NCI-H1694 (cell line): Measurements from ENCODE around the gene WDR12.
"Not testable (repeated sequence)": the region's sequence is repeated elsewhere in the genome, so short reads cannot be mapped to it uniquely, and the experiment has no call there.

ENCODE experiments used
- DNase-seq: peaks from one replicate; lab custom pipeline; 2025; lab: John Stamatoyannopoulos, UW

Gene WDR12

DNA sequence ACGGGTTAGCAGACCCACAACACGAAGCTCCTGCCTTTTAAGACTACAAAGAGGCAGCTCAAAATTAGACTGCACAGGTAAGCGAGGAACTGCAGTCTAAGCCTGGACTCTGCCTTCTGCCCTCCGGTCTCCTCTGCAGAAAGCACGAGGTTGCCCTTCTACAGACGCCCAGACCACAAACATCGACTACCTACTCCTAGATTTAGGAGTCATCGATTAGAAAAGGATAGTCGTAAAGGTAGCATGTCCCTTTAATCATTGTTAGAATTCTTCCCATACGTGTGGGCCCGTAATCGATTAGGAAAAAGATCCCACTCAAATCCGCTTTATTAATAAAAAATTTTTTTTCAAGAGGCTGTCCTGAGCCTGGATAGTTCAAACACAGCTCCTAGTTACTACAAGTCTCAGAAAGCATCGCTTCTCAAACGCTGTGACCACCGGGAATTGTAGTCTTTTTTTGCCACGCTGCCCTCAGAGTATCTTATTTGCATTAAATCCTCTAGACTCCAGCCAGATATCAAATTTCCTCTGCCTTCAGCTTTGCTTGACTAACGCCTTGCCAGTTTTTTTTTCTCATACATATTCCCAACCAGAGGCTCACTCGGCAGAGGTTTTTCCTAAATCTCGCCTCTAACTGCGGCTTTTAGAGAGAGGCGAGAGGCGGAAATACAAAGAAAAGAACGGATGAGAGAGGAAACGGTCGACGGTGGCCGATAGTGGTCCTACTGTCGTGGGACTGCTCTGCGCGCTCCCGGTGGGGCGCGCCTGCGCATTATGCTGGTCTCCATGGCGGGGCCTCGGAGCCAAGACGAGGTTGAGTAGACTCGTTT lies at the start of gene WDR12, which contains the start of gene CARF:
WDR12 (minus strand) TSS at position 162 of the 830 bp plus-strand sequence. CDS start 197 bp downstream, outside the sequence.
CARF (plus strand) TSS at position 764 of the 830 bp plus-strand sequence. CDS start 29,628 bp downstream, outside the sequence.
- peak; percentile 94 for DNase-seq

DNA sequence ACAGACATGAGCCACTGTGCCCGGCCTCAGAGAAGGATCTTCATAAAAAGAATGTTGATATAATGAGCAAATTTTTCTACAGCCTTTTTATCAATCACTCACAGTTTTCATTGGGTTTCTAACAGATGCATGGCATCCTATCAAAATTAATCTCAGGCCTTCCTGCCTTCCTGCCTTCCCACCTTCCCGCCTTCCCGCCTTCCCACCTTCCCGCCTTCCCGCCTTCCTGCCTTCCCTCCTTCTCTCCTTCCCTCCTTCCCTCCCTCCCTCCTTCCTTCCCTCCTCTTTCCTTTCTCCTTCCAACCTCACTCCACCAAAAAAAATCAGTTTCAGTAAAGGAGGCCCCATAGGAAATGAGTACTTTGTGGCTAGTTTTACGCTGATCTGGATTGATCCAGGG lies 49.1 kb upstream of the WDR12 start:
- DNase-seq: no peak

DNA sequence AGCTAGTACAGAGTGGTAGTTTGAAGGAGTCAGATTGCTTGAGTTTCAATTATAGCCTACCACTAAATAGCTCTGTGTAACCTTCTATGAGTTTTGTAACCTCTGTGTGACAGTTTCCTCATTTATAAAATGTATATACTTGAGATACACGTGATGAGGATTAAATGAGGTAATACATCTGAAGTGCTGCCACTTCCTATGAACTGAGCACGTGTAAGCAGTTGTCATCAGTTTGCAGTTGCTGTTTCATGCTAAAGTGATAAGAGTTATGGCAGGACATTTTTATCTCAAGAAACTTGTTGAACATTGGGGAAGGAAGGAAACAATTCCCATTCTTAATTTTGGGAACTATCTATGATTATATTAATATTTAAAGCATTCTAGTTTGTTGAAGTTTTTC lies 39.1 kb upstream of the WDR12 start:
- no peak for DNase-seq

DNA sequence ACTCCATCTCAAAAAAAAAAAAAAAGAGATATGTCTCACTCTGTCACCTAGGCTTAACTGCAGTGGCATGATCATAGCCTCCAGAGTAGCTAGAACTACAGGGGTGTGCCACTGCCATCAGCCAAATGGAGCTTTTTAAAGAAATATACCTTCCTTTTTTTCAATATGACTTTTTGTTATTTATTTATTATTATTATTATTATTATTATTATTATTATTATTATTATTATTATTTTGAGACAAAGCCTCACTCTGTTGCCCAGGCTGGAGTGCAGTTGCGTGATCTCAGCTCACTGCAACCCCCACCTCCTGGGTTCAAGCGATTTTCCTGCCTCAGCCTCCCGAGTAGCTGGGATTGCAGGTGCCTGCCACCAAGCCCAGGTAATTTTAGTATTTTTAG lies 37.9 kb upstream of the WDR12 start:
- not testable (repeated sequence) for DNase-seq

DNA sequence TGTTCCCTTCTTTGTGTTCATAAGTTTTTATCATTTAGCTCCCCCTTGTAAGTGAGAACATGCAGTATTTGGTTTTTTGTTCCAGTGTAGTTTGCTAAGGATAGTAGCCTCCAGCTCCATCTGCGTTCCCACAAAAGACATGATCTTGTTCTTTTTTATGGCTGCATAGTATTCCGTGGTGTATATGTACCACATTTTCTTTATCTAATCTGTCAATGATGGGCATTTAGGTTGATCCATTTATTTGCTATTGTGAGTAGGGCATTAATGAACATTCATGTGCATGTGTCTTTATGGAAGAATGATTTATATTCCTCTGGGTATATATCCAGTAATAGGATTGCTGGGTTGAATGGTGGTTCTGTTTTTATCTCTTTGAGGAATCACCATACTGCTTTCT lies 34.0 kb upstream of the WDR12 start:
- no peak for DNase-seq

DNA sequence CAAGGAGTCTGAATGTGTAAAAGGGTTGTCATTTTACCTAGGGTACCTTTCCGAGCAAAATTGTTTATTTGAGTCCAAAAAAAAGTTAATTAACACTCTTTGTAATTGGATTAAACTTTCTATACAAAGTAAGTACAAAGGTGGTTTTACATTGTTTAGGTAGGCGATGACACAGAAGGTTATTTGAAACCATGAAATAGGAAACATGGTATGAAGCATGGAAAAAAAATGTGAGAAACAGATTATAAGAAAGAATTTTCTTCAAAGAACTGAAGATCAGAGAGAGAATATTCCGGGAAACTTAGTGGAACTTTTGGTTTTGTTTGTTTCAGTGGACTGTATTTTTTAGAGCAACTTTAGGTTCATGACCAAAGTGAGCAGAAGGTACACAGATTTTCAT lies 33.3 kb upstream of the WDR12 start:
- no peak for DNase-seq

DNA sequence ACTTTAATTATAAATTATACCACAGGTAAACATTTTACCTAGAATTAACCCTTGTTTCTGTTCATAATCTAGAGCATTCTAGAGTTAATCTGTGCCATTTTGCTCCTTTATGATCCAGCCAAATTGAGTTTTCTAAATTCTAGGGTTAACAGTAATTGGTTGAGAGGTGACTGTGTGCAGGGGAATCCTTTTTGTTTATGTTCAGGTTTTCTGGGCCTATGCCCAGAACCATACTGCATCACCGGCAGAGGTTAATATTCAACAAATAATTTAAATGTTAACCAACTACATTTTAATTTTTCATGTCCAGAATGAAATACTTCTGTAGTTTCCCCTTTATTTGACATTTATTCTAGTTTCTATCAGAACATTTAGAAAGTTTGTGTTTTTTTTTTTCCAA lies 32.9 kb upstream of the WDR12 start:
- no peak for DNase-seq

DNA sequence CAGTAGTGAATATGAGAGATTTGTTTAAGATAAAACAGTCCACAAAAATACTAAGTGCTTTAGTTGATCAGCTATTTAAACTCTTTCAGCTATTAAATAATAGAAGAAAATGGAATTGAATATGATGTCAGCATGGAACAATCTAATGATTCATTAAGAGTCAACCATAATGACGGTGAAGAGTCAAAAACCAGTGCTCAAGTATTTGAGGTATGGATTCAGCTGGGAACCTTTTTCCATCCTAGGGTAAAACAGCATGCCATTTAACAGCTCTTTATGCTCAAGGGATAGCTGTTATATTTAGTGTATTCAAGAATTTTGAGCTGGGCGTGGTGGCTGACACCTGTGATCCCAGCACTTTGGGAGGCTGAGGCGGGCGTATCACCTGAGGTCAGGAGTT lies 30.3 kb upstream of the WDR12 start:
- DNase-seq: no peak

DNA sequence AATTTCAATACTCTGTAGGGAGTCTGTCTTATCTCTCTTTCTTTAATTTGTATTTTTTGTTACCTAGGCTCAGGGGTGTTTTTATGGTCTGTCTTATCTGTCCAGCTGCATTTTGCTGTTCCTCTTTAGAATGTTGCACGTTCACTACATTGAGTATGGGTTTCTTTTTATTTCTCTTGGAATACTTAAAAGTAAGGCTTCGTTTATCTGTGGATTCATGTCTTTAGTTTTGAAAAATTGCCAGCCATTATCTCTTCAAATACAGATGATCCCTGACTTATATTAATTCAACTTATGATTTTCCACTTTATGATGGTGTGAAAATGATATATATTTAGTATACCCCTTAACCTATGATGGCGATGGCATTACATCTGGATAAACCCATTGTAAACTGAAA lies 27.5 kb upstream of the WDR12 start:
- DNase-seq: no peak

DNA sequence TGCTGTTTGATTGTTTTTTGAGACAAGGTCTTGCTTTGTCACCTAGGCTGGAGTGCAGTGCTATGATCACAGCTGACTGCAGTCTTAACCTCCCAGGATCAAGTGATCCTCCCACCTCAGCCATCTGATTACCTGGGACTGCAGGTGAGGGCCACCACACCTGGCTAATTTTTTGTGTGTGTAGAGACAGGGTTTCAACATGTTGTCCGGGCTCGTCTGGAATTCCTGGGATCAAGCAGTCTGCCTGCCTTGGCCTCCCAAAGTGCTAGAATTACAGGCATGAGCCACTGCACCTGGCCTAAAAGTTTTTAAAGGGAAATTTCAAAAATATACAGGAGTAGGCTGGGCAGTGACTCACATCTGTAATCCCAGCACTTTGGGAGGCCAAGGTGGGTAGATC lies 23.0 kb upstream of the WDR12 start:
- DNase-seq: no peak

DNA sequence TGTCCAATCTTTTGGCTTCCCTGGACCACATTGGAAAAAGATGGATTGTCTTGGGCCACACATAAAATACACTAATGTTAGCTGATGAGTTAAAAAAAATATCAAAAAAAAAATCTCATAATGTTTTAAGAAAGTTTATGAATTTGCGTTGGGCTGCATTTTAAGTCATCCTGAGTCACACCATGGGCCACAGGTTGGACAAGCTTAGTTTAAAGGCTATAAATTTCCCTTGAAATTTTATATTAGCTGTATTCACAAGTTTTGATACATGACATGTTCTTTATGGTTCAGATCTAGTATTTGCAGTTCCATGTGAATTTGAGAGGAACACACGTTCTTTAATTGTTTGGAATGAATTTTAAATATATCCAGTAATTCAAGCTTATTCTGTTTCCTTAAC lies 22.5 kb upstream of the WDR12 start:
- DNase-seq: no peak

DNA sequence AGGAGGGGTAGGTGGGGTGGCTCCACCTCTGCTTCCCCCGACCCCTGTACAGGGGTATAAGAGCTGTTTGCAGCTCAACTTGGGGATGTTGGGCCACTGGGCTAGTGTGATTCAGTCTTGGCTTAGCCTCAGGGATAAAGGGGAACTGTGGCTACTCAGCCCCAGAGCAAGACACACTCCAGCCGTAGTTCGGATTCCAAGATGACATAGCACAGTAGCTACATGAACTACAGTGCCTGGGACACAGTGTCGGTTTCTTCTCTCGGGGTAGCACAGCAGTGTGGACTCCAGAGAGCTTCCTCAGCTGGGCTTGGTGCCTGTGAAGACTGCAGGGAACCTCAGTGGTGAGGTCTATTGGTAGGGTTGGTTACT lies 21.7 kb upstream of the WDR12 start:
- DNase-seq: no peak

DNA sequence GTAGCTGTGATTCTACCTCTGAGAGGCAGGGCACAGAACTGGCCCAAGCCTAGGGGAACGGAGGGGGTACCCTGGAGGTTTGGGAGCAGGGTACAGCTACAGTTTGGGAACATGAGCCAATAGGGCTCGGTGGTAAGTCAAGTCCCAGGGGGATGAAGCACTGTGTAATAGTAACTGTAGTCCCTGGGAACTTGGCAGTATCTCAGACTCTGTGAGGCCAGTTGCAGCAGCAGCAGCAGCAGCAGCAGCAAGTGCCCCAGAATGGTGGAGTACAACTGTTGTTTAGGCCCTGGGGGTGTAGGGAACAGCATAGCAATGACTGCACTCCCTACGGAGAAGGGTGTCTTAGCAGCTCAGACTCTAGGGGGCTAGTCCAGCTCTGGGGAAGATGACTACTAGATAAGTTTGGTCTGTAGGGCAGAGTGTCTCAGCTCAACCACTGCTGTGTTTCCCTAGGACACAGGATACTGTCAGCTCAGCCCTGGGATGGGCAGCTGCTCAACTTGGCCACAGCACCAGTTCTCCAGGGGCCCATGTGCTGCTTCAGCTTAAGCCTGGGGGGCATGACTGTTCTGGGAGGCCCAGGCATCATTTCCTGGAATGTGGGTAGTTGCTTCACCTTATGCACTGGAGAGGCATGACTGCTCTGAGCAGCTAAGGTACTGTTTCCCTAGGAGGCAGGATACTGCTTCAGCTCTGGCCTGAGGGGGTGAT lies 21.1 kb upstream of the WDR12 start:
- DNase-seq: no peak

DNA sequence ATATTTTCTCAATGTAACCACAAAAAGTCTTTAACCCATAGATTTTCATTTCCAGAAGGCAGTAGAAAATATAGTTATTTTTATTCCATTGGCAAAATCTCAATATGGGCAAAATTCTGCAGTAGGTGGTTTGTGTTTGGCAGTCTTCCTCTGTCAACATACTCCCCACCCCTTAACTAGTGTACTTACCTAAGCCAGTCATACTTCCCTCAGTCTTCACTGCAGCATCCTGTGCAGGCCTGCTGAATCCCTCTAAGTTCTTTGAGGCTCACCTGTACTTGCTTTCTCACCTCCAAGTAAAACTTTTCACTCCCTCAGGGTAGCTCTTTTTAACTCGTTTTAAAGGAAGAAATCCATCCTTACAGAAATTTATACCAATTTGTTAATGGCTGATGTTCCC lies 7.4 kb upstream of the WDR12 start:
- DNase-seq: no peak

DNA sequence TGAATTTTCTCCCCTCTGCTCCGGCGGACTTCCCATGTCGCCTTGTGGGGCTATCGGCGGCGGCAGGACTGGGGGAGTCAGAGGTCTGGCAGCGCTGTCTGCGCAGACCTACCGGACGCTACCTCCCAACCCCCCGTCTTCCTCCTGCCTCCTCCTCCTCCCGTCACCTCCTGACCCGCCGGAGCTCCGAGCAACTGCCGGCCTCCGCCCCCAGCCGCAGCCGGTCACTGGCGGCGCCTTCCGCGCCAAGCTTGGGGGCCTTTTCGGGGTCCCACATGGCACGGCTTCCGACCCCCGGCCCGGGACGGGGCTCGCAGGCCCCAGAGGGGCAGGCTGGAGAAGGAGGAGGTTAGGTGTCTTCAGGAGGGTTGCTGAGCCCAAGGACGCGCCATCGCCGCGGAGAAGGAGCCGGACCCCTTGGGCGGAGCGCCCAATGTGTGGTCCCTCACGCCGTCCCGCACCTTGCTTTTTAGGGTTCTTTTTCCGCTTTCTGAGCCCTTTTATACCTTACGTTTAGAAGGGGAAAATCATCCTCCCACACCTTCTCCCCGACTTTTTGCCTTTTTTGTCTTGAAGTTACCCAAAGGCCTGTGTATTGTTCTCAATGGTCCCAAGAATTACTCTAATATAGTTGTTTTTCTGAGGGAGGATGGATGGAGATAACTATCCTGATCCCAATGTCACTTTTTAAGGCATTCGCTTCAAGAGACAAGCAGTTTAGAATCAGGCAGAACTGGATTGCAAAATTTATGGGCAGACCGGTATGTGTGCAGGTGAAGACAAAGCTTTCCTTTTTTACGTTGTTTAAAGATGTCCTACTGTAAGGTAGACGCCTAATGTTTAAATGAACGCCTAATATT lies 1.1 kb upstream of the WDR12 start:
- not testable (repeated sequence) for DNase-seq

DNA sequence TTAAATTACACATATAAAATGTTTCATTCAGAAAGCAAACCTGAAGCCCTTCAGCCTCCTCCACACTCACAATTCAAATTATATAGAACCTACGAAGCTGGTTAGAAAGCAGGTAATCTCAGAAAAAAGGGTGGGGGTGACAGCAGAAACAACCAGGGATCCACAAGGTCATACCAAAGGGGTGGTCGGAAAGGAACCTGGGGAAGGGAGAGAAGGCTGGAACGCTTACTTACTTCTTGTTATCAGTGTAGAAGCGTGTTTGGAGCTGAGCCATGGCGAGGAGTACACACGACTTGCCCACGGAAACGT lies 316 bp downstream of the WDR12 start:
- DNase-seq: no peak

DNA sequence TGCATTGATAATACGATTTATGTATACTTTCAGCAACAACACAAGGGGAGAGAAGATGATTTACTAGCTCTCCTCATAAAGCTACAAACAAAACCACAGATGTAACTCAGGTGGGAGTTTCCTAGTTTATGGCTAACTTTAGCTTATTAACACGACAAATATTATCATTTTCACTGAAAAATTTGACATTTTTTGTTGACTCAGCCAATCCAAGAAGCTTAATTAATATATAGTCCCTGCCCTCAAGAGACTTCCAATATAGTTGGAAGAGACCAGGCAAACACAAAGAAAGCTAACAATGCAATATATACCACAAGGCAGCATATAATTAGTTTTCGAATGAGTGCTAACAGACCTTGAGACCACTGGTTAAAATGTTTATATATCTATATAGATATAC lies 775 bp downstream of the WDR12 start:
- no peak for DNase-seq

DNA sequence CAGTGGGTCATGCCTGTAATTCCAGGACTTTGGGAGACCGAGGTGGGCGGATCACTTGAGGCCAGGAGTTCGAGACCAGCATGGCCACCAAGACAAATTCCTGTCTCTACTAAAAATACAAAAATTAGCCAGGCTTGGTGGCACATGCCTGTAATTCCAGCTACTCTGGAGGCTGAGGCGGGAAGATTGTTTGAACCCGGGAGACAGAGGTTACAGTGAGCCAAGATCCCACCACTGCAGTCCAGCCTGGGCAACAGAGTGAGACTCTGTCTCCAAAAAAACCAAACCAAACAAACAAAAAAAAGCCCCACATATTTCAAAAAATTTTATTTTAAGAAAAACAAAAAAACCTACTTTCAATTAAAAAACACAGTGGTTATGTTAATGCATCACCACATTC lies 1.2 kb downstream of the WDR12 start:
- DNase-seq: not testable (repeated sequence)

DNA sequence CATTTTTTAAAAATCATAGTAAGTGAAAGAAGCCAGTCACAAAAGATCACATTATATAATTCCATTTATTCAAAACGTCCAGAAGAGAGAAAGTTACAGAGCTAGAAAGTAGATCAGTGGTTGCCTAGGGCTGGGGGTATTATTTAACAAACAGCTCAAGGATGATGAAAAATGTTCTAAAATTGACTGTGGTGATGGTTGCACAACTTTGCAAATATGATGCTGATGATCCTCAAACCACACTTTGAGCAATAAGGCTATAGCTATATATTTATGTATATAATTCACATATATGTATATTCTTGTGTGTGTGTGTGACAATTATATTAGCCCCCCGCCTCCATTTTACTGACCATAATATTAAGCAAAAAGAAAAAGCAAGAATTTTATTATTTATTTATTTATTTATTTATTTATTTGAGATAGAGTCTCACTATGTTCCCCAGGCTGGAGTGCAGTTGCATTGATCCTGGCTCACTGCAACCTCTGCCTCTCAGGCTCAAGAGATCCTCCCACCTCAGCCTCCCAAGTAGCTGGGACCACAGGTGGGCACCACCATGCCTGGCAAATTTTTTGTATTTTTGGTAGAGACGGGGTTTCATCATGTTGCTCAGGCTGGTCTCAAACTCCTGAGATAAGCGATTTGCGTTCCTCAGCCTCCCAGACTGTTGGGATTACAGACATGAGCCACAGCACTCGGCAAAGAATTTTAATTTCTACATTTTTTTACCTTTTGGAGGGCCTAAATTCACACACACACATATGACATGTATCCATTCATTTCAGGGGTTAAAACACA lies 1.9 kb downstream of the WDR12 start:
- DNase-seq: no peak

DNA sequence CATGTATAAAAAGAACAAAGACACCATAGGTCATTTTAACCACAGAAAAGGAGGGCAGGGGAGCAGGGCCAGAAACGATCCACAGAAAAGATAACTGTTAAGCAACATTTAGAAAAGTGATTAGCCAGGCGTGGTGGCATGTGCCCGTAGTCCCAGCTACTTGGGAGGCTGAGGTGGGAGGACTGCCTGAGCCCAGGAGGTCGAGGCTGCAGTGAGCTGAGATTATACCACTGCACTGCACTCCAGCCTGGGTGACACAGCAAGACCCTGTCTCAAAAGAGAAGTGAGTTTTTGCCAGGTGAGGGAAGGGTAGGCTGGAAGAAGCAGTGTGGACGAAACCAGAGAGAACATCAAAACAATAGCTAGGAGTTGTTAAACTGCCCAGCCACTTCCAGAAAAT lies 3.3 kb downstream of the WDR12 start:
- no peak for DNase-seq

DNA sequence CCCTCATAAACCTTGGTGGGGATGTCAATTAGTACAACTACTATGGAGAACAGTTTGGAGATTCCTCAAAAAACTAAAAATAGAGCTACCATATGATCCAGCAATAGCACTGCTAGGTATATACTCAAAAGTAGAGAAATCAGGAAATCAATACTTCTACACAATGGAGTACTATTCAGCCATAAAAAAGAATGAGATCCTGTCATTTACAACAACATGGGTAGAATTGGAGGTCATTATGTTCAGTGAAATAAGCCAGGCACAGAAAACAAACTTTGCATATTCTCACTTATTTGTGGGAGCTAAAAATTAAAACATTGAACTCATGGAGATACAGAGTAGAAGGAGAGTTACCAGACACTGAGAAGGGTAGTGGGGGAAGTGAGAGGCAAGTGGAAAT lies 6.0 kb downstream of the WDR12 start:
- not testable (repeated sequence) for DNase-seq

DNA sequence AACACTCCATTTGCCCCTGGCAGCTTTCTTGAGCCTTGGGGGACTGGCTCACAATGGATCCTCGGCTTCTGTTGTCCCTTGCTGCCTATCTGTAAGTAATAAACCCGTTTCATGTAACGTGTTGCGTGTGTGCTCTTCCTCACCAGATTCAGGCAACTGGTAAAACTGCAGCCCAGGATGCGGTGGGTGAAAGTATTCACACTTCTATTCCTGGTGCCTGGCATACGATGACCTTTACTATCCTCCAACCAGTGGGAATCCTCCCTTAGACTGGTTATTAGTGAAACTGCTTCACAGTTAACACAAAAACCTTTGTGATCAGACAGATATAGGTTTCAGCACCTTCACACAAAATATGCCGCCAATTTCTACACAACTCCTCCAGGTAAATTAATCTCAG lies 26.3 kb downstream of the WDR12 start:
- no peak for DNase-seq
